Activated T-cell treated with anti-CD3 and anti-CD28 coated beads for 24 hours (primary cell): Measurements from ENCODE around the gene LRRC75B.
"Not testable (repeated sequence)": the region's sequence is repeated elsewhere in the genome, so short reads cannot be mapped to it uniquely, and the experiment has no call there.

Source experiments
- DNase-seq: peaks from one replicate; pipeline ENCODE4 v3.0.0-alpha.2; 2020; ENCODE audit warnings: low read depth

The LRRC75B gene

DNA sequence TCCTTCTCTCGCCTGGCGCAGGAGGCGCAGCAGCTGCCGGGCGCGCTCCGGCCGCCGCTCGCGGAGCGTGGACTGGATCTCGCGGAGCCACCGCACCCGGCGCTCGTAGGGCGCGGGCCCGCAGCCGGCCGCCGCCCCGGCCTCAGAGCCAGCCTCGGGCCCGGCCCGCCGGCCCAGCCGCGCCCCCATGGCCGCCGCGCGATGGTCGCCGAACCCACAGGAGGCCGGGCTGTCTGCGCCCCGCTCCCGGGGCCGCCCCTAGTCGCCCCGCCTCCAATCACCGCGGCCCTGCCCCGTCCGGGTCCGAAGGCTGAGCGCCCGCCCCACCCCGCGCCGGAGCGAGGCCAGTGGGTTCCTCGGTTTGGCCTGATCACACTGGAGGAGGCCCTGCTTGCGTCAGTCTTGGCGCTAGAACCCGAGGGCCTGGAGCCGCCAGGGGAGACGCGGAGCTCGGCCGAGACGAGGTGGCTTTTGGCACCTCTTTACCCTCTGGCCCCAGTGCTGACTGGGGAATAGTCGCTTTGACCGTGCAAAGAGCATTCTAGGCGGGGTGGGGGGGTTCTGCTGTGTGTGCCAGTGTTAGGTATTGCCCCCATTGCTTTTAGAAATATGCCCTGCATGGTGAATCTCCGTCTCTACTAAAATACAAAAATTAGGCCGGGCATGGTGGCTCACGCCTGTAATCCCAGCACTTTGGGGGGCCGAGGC lies at the start of gene LRRC75B:
TSS of gene LRRC75B (minus strand) at position 223 of the 708 bp plus-strand sequence. CDS start at position 189, 34 bp downstream.
- DNase-seq, result no peak

DNA sequence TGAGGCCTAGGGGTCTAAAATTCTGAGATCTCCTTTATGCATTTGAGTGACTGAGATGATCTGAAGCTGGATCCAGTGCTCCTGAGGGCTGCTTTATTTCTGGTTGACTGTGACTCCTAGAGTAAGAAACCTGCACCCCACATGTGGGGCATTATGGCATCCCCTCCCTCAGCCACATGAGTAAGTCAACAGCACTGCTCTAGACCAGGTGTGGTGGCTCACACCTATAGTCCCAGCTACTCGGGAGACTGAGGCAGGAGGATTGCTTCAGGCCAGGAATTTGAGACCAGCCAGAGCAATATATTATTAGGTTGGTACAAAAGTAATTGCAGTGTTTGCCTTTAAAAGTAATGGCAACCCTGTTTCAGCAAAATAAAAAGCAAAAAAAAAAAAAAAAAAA lies 49.4 kb upstream of the LRRC75B start:
- DNase-seq, result not testable (repeated sequence)

- not testable (repeated sequence) for DNase-seq
Measured at GRCh38 chr22:24636513-24636912, 43.6 kb upstream of the LRRC75B start.

DNA sequence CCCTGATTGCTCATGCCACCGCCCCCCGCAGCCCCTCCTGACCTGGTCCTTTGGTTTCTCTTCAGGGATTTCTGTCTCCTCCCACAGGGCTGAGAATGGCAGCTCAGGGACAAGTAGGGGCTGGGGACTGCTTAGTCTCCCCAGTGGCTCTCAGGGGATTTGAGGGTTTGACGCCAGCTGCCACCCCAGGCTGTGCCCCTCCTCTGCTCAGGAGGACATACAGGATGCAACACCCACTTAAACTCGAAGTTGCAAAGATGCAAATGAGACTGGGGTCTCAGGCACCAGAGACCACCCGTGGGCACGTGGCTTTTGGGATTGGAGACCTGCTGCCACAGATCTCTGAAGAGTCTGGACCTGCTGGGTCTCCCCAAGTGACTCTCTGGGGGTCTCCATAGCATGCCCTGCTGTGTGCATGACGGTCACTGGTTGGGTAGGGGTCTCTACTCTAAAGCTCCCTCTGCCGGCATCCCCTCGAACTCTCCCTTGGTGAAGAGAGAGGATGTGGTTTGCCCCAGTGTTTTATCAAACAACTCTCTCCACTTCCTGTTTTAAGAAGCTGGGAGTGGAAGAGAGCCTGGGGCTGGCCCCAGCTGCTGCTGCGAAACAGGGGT lies 42.0 kb upstream of the LRRC75B start:
- not testable (repeated sequence) for DNase-seq

DNA sequence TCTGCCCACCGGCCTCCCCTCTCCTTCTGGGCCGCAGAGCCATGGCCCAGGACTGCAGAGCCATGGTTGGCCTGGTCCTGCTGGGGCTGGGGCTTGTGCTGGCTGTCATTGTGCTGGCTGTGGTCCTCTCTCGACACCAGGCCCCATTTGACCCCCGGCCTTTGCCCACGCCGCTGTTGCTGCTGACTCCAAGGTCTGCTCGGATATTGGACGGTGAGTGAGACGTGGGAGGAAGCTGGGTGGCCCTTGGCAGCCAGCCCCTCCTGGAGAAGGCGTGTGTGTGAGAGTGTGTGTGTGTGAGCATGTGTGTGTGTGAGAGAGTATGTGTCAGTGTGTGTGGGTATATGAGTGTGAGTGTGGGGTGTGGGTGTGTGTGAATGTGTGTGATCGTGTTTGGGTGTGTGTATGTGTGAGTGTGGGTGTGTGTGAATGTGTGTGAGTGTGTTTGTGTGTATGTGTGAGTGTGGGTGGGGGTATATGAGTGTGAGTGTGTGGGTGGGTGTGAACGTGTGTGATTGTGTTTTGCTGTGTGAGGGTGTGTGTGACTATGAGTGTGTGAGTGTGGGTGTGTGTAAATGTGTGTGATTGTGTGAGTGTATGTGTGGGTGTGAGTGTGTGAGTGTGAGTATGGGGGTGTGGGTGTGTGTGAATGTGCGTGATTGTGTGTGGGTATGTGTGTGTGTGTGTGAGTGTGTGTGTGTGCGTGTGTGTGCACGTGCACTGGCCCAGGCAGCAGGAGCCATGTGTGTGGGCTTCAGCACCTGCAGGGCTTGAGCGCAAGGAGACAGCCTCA lies 40.6 kb upstream of the LRRC75B start:
- DNase-seq, result not testable (repeated sequence)

DNA sequence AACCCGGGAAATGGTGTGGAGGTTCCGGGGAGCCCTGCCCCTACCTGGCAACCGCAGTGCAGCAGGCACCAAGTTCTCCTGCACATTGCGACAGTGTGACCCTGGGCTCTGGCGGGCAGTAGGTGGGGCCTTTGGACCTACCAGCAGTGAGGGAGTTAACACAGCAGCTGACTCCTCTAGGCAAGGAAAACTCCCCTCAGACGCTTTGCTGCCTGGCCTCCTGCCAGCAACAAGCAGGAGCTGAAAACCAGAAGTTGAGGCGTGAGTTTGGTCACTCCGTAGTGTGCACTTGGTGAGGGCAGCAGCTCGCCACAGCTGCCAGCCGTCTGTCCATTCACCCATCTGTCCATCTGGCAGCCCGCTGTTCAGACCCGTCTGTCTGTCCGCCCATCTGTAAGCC lies 39.8 kb upstream of the LRRC75B start:
- DNase-seq, result not testable (repeated sequence)

DNA sequence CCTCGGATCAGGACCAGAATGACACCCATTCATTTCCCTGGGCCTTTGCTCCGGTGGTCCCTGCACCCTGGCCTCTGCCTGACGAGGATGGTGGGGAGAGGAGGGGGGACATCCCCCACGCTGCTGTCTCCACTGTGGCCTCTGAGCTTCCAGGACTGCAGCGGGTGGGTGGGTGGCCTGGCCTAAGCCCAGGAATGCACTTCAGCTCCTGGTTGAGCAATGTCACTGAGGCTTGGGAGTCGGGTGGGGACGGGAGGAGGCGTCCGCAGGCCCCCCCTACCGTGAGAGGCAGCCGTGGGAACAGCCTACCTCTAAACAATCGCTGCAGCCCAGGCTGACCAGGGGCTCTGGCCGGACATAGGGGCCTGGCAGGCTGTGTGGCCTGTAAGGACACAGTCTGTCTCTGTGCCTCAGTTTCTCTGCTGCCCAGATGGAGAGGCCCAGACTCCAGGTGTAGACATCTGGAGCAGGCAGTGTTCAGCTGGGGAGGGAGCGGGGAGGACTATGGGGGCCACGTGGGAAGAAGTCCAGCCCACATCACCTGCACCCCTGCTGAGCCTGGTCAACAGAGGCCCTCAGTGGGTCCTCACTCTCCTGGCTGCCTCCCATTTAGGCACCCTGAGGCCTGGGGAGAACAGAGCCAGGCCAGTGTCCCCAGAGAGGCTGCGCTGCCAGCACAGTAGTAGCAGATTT lies 38.7 kb upstream of the LRRC75B start:
- not testable (repeated sequence) for DNase-seq

DNA sequence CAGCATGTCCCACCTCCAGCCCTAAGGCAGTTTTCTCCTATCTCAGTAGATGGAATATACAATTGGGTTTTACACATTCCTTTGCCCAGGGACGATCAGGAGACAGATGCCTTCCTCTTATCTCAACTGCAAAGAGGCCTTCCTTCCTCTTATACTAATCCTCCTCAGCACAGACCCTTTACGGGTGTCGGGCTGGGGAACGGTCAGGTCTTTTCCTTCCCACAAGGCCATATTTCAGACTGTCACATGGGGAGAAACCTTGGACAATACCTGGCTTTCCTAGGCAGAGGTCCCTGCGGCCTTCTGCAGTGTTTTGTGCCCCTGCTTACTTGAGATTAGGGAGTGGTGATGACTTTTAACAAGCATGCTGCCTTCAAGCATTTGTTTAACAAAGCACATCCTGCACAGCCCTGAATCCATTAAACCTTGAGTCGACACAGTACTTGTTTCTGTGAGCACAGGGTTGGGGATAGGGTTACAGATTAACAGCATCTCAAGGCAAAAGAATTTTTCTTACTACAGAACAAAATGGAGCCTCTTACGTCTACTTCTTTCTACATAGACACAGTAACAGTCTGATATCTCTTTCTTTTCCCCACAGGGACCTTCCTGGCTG lies 38.0 kb upstream of the LRRC75B start:
- not testable (repeated sequence) for DNase-seq

- not testable (repeated sequence) for DNase-seq
Measured at GRCh38 chr22:24629069-24629468, 36.2 kb upstream of the LRRC75B start.

DNA sequence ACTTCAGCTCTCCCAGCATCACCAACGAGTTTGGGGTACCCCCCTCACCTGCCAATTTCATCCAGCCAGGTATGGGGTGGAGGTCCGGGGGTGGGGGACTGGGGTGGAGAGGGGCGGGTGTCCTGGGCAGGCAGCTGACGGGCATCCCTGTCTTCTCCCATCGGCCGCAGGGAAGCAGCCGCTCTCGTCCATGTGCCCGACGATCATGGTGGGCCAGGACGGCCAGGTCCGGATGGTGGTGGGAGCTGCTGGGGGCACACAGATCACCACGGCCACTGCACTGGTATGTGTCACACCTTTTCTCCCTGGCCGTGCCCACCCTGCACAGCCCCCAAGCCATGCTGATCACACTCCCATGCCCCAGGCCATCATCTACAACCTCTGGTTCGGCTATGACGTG lies 35.0 kb upstream of the LRRC75B start:
- DNase-seq, result not testable (repeated sequence)

DNA sequence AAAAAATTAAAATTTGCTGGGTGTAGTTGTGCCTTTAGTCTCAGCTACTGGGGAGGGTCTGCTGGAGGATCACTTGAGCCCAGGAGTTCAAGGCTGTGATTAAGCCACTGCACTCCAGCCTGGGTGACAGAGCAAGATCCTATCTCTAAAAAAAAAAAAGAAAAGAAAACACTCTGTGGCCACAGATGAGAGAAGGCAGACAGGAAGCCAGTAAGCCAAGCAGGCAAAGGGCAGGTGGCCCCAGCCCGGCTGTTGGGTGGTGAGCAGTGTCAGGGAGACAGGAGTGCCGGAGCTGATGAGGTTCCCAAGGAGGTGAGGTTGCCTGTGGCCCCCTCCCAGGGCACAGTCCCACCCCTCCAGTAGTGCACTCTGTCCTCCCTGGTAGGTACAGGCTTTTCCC lies 29.7 kb upstream of the LRRC75B start:
- DNase-seq, result not testable (repeated sequence)

DNA sequence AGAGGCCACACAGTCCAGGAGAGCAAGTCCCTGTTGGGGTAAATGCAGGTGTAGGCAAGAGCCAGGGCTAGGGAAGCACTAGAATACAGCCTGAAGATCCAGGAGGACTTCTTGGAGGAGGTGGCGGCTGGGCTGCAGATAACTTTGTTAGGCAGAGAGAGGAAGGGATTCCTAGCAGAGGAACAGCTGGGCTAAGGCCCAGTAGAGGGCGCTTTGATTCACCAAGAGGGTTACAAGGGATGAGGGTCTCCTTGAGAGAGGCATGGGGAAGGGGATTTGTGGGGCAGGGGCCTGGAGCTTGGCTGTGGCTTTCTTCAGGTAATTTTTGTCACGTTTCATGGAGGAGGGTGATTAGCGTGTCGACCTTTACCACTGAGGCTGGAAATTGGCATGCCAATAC lies 28.4 kb upstream of the LRRC75B start:
- DNase-seq, result not testable (repeated sequence)

DNA sequence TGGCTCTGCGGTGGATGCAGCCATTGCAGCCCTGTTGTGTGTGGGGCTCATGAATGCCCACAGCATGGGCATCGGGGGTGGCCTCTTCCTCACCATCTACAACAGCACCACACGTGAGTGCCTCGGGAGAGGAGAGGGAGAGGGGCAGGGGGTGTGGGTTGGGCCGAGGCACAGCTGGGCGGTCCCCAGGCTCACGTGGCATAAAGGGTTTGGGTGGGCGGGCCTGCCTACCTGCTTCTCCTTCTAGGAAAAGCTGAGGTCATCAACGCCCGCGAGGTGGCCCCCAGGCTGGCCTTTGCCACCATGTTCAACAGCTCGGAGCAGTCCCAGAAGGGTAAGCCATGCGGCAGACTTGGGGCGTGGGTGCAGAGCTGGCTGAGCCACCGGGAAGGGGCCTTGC lies 21.9 kb upstream of the LRRC75B start:
- DNase-seq, result not testable (repeated sequence)

GRCh38 chr22:24609888-24610287 lies 17.0 kb upstream of the LRRC75B start:
- not testable (repeated sequence) for DNase-seq

- not testable (repeated sequence) for DNase-seq
Measured at GRCh38 chr22:24608327-24608726, 15.5 kb upstream of the LRRC75B start.

- DNase-seq, result peak; percentile 59
Measured at GRCh38 chr22:24607429-24607983, 14.6 kb upstream of the LRRC75B start.

GRCh38 chr22:24606340-24606739 lies 13.5 kb upstream of the LRRC75B start:
- DNase-seq, result not testable (repeated sequence)

- DNase-seq, result not testable (repeated sequence)
Measured at GRCh38 chr22:24603770-24604629, 11.1 kb upstream of the LRRC75B start.

DNA sequence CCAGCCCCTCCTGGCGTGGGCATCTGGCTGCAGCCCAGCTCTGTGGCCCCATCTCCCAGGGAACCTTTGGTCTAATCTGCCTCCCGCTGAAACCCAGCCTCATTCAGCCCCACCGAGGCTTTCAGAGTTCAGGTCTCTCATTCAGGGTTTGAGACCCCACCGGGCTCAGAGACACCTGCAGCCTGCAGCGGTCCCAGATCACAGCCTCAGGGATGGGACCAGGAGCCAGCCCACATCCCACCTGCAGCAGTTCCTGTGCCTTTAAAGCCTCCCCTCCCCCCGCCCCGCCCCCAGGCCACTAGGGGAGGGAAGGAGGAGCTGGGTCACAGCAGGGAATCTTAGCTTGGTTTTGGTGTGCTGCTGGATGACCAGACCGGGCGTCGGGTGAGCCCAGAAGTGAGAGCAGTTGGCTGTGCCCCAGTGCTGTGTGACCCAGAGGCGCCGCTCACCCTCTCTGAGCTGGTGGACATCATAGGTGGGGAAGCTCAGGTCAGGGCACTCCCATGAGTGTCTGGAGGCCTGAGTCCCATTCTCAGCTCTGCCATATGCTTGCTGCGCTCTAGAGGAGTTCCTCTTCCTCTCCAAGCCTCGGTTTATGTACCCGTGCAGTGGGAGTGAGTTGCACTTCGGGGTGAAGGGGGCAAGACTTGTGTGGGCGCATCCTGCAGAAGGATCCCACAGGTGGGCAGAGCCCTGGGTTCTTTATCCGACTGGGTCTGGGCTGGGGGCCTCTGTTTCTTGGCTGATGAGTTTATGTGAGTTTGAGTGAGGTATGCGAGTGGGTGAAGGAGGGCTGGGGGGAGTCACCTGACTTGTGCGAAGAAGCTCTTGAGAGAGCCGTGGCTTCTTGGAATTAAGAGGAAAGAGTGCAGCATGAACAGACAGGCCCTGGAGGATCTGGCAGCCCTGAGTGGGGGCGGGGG lies 10.2 kb upstream of the LRRC75B start, which contains the start of gene GGT1:
TSS of gene GGT1 (plus strand) at position 347 of the 923 bp plus-strand sequence. CDS start 7,889 bp downstream, outside the sequence.
- not testable (repeated sequence) for DNase-seq
